ENCODE measurements around the gene MAML1. TPM values are rescaled to one million over a fixed set of nuclear protein-coding genes. Genes with fewer than 3 reads are reported as not detected.
A peak's percentile ranks its signal among the peaks of the same experiment; 100 is the strongest.
"Not testable (repeated sequence)": the region's sequence is repeated elsewhere in the genome, so short reads cannot be mapped to it uniquely, and the experiment has no call there.

Gene MAML1
- total RNA-seq (10 to 100 TPM; 52.5 to 60.7 TPM), polyA plus RNA-seq (ENCODE audit: insufficient read depth, low read depth, low replicate concordance) (23.5 TPM)
- long read RNA-seq, donor 1, full-length matches to known transcripts, result 5 of 13 reads
- long read RNA-seq, donor 1, partial matches to known transcripts, result 8 of 13 reads
- long read RNA-seq, donor 1, other reads (novel, unspliced or antisense), result 0 of 13 reads
- long read RNA-seq, donor 2, full-length matches to known transcripts, result 3 of 8 reads
- long read RNA-seq, donor 2, partial matches to known transcripts, result 5 of 8 reads
- long read RNA-seq, donor 2, other reads (novel, unspliced or antisense), result 0 of 8 reads

- H3K4me3 ChIP-seq, result peak within 1 kb of the TSS; percentile 75 to 92
- no peaks in the 10 kb centered on the region for H3K27me3 ChIP-seq
- no peaks in the 10 kb centered on the region for H3K9me3 ChIP-seq
- peak; percentile 100 for DNase-seq
- 0% methylated on average over 10 to 41 of the region's 41 CpGs for WGBS, 2 donors
- peak within 1 kb of the TSS; percentile 46 to 99 for H3K27ac ChIP-seq
- intact Hi-C loops (cut with DNase I; ENCODE audit: low total_unique reads), result no loop called here
- no peaks in the 10 kb centered on the region for H3K36me3 ChIP-seq (ENCODE audit: low read depth, missing control alignments)
- H3K4me1 ChIP-seq, result peaks cover 28% of the 10 kb centered on the region
- TF ChIP-seq CTCF (IDR thresholded peaks at IDR 0.05), result no peak
- peak; percentile 43 for TF ChIP-seq POLR2A (IDR thresholded peaks at IDR 0.05)
Measured at GRCh38 chr5:179732412-179732917, at the start of gene MAML1. Gene MAML1, plus strand, starts transcription at chr5:179732822. Its CDS starts 291 bp downstream, at chr5:179733113.

GRCh38 chr5:179689212-179689611 lies 43.4 kb upstream of the MAML1 start:
- H3K36me3 ChIP-seq (ENCODE audit: low read depth, missing control alignments); intact Hi-C loops (cut with DNase I; ENCODE audit: low total_unique reads); H3K4me1 ChIP-seq; H3K27me3 ChIP-seq; H3K27ac ChIP-seq; DNase-seq; H3K9me3 ChIP-seq; H3K4me3 ChIP-seq: not testable (repeated sequence)
- 86 to 89% methylated on average over 9 of the region's 9 CpGs for WGBS, 2 donors

GRCh38 chr5:179694561-179694960 lies 38.1 kb upstream of the MAML1 start:
- Histone ChIP-seq H3K4me1 (peaks cover 6% of the 10 kb centered on the region), H3K9me3 (no peaks in the 10 kb centered on the region), H3K4me3 (no peak overlapping the region), H3K27me3 (no peaks in the 10 kb centered on the region), H3K27ac (no peak overlapping the region), H3K36me3 (ENCODE audit: low read depth, missing control alignments) (no peaks in the 10 kb centered on the region)
- 89 to 90% methylated on average over 6 of the region's 6 CpGs for WGBS, 2 donors
- no peak for DNase-seq
- intact Hi-C loops (cut with DNase I; ENCODE audit: low total_unique reads), result loop anchor here (10.0 kb wide), 1 partner anchor 70 kb away; the partner anchor contains the start of gene HNRNPH1
- TF ChIP-seq POLR2A (IDR thresholded peaks at IDR 0.05) (no peak), CTCF (IDR thresholded peaks at IDR 0.05) (no peak)

GRCh38 chr5:179696603-179697002 lies 36.0 kb upstream of the MAML1 start:
- DNase-seq, result no peak
- peaks cover 16% of the 10 kb centered on the region for H3K4me1 ChIP-seq
- H3K9me3 ChIP-seq, result no peaks in the 10 kb centered on the region
- no peak overlapping the region for H3K4me3 ChIP-seq
- 83 to 88% methylated on average over 3 of the region's 3 CpGs for WGBS, 2 donors
- no peak for TF ChIP-seq CTCF (IDR thresholded peaks at IDR 0.05)
- TF ChIP-seq POLR2A (IDR thresholded peaks at IDR 0.05), result no peak
- no peaks in the 10 kb centered on the region for H3K27me3 ChIP-seq
- no peak overlapping the region for H3K27ac ChIP-seq
- intact Hi-C loops (cut with DNase I; ENCODE audit: low total_unique reads), result loop anchor here (10.0 kb wide), 1 partner anchor 72 kb away; the partner anchor contains the start of gene HNRNPH1
- no peaks in the 10 kb centered on the region for H3K36me3 ChIP-seq (ENCODE audit: low read depth, missing control alignments)

GRCh38 chr5:179697108-179697507 lies 35.5 kb upstream of the MAML1 start:
- H3K27ac ChIP-seq, result peak overlapping the region in 1 of 2 donors; percentile 93
- peaks cover 16% of the 10 kb centered on the region for H3K4me1 ChIP-seq
- 83% methylated on average over 2 of the region's 2 CpGs for WGBS, 2 donors
- no peak overlapping the region for H3K4me3 ChIP-seq
- no peaks in the 10 kb centered on the region for H3K9me3 ChIP-seq
- no peak for TF ChIP-seq POLR2A (IDR thresholded peaks at IDR 0.05)
- no peak for TF ChIP-seq CTCF (IDR thresholded peaks at IDR 0.05)
- no peaks in the 10 kb centered on the region for H3K27me3 ChIP-seq
- H3K36me3 ChIP-seq (ENCODE audit: low read depth, missing control alignments), result no peaks in the 10 kb centered on the region
- DNase-seq, result no peak
- intact Hi-C loops (cut with DNase I; ENCODE audit: low total_unique reads), result loop anchor here (10.0 kb wide), 1 partner anchor 72 kb away; the partner anchor contains the start of gene HNRNPH1

GRCh38 chr5:179697543-179697942 lies 35.1 kb upstream of the MAML1 start:
- Histone ChIP-seq H3K4me3 (peak overlapping the region; percentile 80 to 97), H3K27ac (peak overlapping the region; percentile 55 to 93), H3K4me1 (peaks cover 16% of the 10 kb centered on the region)
- not testable (repeated sequence) for H3K36me3 ChIP-seq (ENCODE audit: low read depth, missing control alignments); DNase-seq; H3K9me3 ChIP-seq; H3K27me3 ChIP-seq
- intact Hi-C loops (cut with DNase I; ENCODE audit: low total_unique reads), result loop anchor here (10.0 kb wide), 1 partner anchor 73 kb away; the partner anchor contains the start of gene HNRNPH1
- 68 to 80% methylated on average over 15 of the region's 15 CpGs for whole genome bisulfite sequencing, 2 donors
